Spinal cord (tissue), 10 donors: Measurements from ENCODE around the gene DFFA. TPM values are rescaled to one million over a fixed set of nuclear protein-coding genes. Genes with fewer than 3 reads are reported as not detected.
A peak's percentile ranks its signal among the peaks of the same experiment; 100 is the strongest.

ENCODE experiments used
- DNase-seq, 6 donors: peaks; one replicate each; pipeline versions ENCODE4 v3.0.0 to v3.0.0-alpha.2; 2013 to 2015; ENCODE audit warnings: low spot score in 6 of 6, low read depth in 4 of 6
- H3K27ac ChIP-seq: one replicate; pipeline ENCODE4 v1.5.1; 2013; ENCODE audit warnings: low read depth, low read length, control low read depth
- H3K27me3 ChIP-seq: one replicate; pipeline ENCODE4 v1.6.1; 2013; ENCODE audit warnings: low read length; ENCODE audit not compliant: control insufficient read depth, insufficient read depth
- H3K36me3 ChIP-seq: one replicate; pipeline ENCODE4 v1.6.1; 2013; ENCODE audit warnings: low read length; ENCODE audit not compliant: control insufficient read depth, insufficient read depth
- H3K4me1 ChIP-seq: one replicate; pipeline ENCODE4 v1.6.1; 2013; ENCODE audit warnings: low read length; ENCODE audit not compliant: control insufficient read depth, insufficient read depth
- H3K4me3 ChIP-seq: one replicate; pipeline ENCODE4 v1.5.1; 2013; ENCODE audit warnings: low read depth, low read length, control low read depth
- H3K9me3 ChIP-seq: one replicate; pipeline ENCODE4 v1.6.1; 2013; ENCODE audit warnings: low read length; ENCODE audit not compliant: control insufficient read depth, insufficient read depth
- WGBS: methylation state at CpG from one replicate; pipeline ENCODE4 v1.1.5; 2013; ENCODE audit warnings: missing lambda C conversion rate; ENCODE audit not compliant: insufficient coverage; 5-methylcytosine and 5-hydroxymethylcytosine counted together
- polyA plus RNA-seq, 2 donors: library from polyadenylated mRNA; unstranded; fragments of 120-200 nt; gene quantifications; one replicate each; pipeline ENCODE4 v1.2.1, GENCODE V29; 2013; ENCODE audit not compliant: insufficient read length in 2 of 2
- total RNA-seq, 2 donors: library from RNA; depleted of rRNA in 1 of 2; stranded (reverse); fragments of 120-200 nt in 1 of 2; fragments of >200 nt in 1 of 2; gene quantifications; one replicate each; pipeline versions ENCODE4 v1.2.3 to v1.2.4, GENCODE V29; 2013 to 2014
- donor health status: healthy.

DFFA gene
- total and polyA plus RNA-seq, 4 donors: 33.9 to 39.5 (median 35.8) TPM

DNA sequence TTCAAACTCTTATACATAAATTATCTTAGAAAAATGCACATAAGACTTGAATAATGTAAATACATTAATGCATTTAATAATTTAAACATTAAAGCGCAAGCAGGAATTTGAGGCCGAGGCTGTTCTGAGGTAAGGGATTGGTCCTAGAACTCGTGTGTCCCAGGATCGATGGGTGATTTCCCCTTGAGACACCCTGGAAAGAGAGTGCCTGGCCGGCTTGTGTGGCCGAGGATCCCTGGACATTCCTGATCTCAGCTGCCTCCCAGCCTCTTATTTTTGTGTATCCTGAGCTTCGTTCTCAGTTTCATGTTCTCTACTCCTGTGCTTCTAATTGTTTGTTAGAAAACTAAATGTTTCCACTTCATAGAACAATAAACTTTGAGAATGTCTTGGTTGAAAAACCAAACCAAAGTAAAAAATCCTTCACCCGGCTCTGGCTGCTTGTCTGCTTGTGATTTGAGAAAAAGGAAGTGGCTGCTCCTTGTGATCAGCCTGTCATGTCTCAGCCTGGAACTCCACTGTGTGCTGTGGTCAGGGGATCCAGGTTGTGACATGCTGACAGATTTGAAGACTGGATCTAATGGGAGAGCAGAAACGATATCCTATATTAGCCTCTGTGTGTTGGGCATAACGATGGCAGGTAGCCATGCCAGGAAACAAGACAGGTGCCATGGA is 43.1 kb upstream of the DFFA start:
- Histone ChIP-seq H3K36me3 (no peaks in the 10 kb centered on the region), H3K4me1 (peaks cover 8% of the 10 kb centered on the region), H3K9me3 (no peaks in the 10 kb centered on the region), H3K27ac (no peak overlapping the region), H3K4me3 (no peak overlapping the region), H3K27me3 (no peaks in the 10 kb centered on the region)
- DNase-seq: peak in 1 of 6 donors; percentile 1
- 62% methylated on average over 3 of the region's 10 CpGs for WGBS

DNA sequence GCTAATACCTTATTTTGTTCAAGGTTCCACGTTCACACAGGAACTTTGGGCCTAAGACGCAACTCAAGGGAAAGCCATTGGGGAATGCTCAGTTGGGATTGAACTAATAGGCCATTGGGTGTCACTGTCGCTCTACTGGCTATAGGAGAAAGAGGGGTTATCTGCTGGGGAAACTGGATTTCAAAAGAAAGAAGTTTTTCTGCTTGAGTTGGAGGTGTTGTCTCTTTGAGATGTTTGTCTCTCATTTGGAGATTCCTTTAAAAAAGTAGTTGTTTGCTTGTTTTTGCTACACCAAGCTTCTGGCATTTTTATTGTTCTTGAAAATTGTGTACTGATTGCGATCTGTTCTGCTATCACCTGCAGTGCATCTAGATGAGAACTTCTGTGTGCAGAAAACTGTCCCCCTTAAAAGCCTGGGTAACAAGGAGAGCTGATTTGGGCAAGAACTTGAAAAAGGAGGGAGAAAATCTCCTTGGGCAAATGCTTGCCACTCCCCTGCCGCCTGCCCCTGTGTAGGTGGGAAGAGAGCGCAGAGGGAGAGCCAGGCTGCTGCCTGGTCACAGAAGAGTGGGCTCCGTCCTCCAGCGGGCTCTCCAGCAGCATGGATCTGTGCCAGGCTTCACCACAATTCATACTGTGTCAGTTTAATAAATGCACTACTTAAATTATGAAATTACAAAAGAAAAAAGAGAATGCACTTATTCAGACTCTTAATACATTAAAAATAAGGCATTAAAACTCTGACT is 42.3 kb upstream of the DFFA start:
- no peaks in the 10 kb centered on the region for H3K9me3 ChIP-seq
- WGBS: 60% methylated on average over 5 of the region's 8 CpGs
- no peaks in the 10 kb centered on the region for H3K36me3 ChIP-seq
- H3K27me3 ChIP-seq: no peaks in the 10 kb centered on the region
- H3K27ac ChIP-seq: no peak overlapping the region
- no peak overlapping the region for H3K4me3 ChIP-seq
- peaks cover 8% of the 10 kb centered on the region for H3K4me1 ChIP-seq
- DNase-seq: peak in 2 of 6 donors; percentile 81 to 91

DNA sequence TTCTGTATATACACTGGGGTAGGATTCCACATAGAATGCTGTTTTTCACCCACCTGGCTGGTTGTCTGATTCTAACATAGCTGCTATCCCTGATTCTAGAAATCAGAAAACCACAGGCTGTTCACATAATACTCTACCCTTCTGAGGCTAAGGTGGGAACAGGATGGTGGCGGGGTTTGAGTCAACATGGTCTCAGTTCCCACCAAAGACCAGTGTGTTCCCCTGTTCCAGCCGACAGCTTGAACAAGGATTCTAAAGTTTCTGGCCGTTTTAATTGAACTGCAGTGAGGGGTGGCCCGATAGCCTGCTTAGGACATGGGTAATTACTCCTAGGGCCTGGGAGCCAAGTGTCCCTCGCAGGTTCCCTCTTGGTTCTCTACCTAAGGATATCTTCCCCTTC is 40.9 kb upstream of the DFFA start:
- Histone ChIP-seq H3K36me3 (no peaks in the 10 kb centered on the region), H3K4me1 (peaks cover 8% of the 10 kb centered on the region), H3K9me3 (no peaks in the 10 kb centered on the region), H3K27me3 (no peaks in the 10 kb centered on the region), H3K4me3 (no peak overlapping the region), H3K27ac (no peak overlapping the region)
- 61% methylated on average over 5 of the region's 5 CpGs for WGBS
- DNase-seq: no peak

DNA sequence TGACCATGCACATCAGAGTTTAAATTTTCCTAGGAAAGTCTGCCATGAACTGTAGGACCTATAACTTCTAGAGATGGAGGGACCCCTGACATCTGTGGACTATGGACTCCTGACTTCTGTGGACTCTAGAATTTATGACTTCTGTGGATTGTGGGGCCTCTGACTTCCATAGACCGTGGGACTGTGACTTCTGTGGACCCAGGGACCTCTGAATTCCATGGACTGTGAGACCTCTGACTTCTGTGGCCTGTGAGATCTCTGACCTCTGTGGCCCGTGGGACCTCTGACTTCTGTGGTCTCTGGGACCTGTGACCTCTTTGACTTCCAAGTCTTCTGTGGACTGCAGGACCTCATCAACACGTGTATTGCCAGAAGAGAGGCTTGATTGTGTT is 39.2 kb upstream of the DFFA start:
- no peak overlapping the region for H3K27ac ChIP-seq
- WGBS: 86% methylated on average over 2 of the region's 3 CpGs
- no peaks in the 10 kb centered on the region for H3K36me3 ChIP-seq
- H3K4me1 ChIP-seq: peaks cover 14% of the 10 kb centered on the region
- no peak overlapping the region for H3K4me3 ChIP-seq
- H3K27me3 ChIP-seq: no peaks in the 10 kb centered on the region
- no peak for DNase-seq
- no peaks in the 10 kb centered on the region for H3K9me3 ChIP-seq

DNA sequence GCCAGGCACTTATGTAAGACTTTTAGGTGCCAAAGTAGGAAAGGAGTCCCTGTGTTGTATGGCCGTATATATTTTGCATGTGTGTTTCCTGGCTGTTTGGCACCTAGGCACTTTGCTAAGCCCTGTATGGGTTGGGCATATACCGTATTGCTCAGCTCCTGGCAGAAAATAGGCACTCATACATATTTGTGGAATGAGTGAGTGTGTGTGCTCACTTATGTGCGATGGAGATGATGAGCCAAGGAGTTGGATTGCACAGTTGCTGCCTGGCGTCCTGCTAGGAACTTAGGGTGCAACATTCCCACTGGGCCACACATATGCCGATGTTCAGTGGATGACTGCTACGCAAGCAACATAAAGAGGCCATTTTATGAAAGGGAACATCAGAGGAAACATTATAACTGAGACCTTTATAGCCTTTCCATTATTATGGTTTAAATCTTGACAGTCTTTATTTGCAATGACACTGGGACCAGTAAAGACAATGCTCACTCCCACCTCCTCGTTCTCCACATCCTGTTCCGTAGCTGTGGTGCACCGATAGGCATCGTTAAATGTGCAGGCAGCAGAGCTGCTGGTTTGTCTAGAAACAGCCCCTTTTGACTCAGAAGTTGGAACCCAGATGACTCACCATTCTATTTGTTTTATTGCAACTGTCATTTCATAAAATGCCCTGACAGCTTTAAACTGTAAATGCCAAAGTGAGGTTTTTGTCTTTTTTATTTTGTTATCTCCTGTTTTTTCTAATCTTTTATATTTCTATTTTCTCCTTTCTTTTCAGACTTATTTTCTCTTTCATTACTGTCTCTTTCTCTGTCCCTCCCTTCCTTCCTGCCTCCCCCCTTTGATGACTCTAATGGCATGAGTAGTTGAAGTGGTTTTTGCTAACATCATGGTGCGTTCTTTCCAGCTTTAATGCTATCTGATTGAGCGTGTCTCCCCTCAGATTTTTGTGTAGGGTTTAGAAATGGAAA is 38.5 kb upstream of the DFFA start:
- 55% methylated on average over 7 of the region's 12 CpGs for WGBS
- no peak overlapping the region for H3K4me3 ChIP-seq
- no peaks in the 10 kb centered on the region for H3K27me3 ChIP-seq
- no peak overlapping the region for H3K27ac ChIP-seq
- peaks cover 14% of the 10 kb centered on the region for H3K4me1 ChIP-seq
- no peaks in the 10 kb centered on the region for H3K9me3 ChIP-seq
- no peaks in the 10 kb centered on the region for H3K36me3 ChIP-seq
- DNase-seq: peak in 1 of 6 donors; percentile 67

DNA sequence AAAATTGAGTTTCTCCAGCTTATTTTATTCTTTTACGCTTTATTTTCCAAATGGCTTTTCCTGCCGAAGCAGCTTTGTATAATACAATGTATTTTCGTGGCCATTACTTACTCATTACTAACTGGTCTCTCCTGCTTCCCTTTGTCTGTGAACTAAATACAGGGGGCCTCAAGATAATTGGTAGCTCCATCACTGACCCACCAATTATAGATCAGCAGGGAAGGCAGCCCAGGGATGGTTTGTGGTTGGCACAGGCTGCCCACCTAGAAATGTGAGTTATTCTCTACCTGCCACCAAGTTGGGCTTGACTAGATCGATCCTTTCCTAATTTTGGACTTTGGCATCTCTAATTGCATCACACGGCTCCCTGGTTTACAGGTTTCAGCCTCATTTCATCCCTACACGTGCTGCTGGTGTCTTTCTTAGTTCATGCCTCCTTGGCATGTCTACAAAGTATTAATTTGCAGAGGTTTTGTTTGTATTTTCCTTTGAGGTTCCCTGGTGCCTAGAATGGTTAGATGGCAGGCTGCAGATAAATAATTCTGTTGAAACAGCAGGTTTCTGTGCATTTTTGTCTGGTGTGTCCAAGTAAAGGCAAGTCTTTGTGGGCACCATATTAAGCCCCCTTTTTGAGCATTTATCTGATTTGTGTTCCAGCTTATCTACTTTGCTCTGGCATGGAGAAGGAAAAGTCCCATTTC is 37.6 kb upstream of the DFFA start:
- DNase-seq: no peak
- Histone ChIP-seq H3K4me3 (no peak overlapping the region), H3K27ac (no peak overlapping the region), H3K4me1 (peaks cover 14% of the 10 kb centered on the region), H3K36me3 (no peaks in the 10 kb centered on the region), H3K27me3 (no peaks in the 10 kb centered on the region), H3K9me3 (no peaks in the 10 kb centered on the region)
- WGBS: 65% methylated on average over 4 of the region's 6 CpGs

DNA sequence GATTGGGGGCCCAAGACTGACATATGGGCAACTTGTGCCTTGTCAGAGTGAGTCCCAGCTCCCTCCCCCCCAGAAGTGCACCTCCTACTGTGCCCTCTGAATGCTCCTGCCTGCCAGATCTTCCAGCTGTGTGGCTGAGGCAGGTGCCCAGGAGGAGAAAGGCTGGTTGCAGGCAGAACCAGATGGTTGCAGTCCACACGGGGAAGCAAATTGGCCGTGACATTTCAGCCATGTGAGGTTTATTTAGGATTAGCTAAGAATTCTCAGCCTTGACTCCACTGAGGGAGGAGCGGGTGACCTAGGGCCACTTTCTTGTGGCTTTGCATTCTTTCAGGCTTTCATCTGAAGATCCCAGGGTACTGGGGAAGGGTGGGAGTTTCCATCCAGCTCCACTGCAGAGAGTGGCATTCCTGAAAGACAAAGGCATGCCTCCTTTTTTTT is 36.2 kb upstream of the DFFA start:
- 62% methylated on average over 3 of the region's 3 CpGs for WGBS
- H3K4me3 ChIP-seq: no peak overlapping the region
- H3K27ac ChIP-seq: no peak overlapping the region
- peaks cover 13% of the 10 kb centered on the region for H3K4me1 ChIP-seq
- no peaks in the 10 kb centered on the region for H3K36me3 ChIP-seq
- H3K9me3 ChIP-seq: no peaks in the 10 kb centered on the region
- no peaks in the 10 kb centered on the region for H3K27me3 ChIP-seq
- DNase-seq: no peak

DNA sequence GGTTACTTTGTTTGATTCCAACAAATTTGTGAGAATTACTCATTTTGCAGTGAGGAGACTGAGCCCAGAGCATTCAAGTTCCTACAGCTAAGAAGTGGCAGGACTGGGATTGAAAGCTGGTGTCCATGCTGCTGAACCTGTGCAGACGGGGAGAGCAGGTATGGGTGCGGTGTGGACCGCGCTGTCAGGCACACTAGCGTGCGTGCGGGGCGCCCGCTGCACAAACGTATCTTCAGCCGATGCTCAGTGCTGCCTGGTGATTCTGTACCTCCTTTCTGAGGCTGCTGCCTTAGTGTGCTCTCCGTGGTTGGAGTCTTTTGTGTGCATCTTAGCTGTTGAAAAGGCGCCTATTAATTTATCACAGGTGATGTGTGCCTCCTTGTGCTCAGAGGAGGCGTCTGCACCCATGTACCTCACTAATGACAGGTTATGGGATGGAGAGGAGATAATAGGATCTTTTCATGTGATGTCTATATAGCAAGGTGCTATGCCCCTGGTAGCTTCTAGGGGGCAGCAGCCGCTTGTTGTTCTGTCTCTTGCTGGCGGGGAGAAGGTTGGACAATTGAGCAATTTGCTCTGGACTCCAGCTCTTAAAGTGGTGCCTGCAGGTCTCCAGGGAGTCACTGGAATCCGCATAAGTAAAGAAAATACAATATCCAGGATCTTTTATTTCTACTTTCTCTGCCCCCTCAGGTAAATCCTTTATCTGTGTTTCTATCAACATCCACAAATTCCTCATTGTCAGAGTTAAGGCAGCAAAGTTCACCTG is 35.0 kb upstream of the DFFA start:
- WGBS: 78% methylated on average over 12 of the region's 17 CpGs
- Histone ChIP-seq H3K27me3 (no peaks in the 10 kb centered on the region), H3K9me3 (no peaks in the 10 kb centered on the region), H3K36me3 (no peaks in the 10 kb centered on the region), H3K4me3 (no peak overlapping the region), H3K4me1 (peaks cover 13% of the 10 kb centered on the region), H3K27ac (no peak overlapping the region)
- DNase-seq: peak in 2 of 6 donors; percentile 70 to 89
